OCI-LY3 (cell line): Measurements from ENCODE around the gene EVX1.

ENCODE experiments used
- CTCF ChIP-seq: fragments of 200-600, 300-600 bp; sonication (generic); IDR thresholded peaks from 2 replicates; pipeline ENCODE4 v1.5.1; 2014; ENCODE audit warnings: antibody characterized with exemption, low read length, low read depth
- EZH2phosphoT487 ChIP-seq: fragments of 200-600 bp; shearing (Covaris generic); IDR thresholded peaks from 2 replicates; pipeline ENCODE4 v1.6.1; 2018; ENCODE audit warnings: antibody characterized with exemption, mixed run types, low read depth

DNA sequence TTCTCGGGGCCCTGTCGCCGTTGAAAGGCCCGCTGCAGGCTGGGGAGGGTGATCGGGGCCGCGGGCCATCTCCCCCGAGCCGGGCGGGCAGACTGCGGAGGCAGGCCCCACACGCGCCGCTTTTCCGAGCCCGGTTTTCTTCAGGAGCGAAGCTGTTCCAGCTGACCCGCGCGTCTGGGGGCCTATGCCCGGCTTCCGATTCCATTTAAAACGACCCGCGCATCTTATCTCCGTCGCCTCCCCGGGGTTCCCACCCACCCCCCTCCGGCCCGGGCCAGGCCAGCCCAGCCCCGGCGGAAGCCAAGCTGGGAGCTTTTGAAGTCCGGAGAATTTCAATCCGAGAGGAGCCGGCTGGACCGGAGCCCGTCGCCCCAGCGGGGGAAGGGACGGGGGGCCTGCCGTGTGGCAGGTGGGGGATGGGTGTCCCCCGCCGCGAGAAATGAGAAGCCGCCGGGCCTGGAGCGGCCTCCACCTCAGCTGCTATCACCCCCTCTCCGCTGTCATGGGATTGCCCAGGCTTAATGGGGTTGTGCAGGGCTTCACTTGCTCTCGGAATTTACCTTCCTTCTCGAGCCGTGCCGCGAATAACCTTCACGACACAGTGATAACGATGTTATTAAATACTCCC, 3.1 kb upstream of the EVX1 start:
- TF ChIP-seq CTCF (no peak), EZH2phosphoT487 (no peak)
